GM12892 (cell line): ENCODE measurements around the gene TMEM229B.

Experiments used
- POLR2A ChIP-seq: IDR thresholded peaks from 2 replicates; pipeline ENCODE4 v1.6.1; 2011; ENCODE audit warnings: low read depth, low read length, control low read depth
- POLR2AphosphoS5 ChIP-seq: IDR thresholded peaks from 2 replicates; pipeline ENCODE4 v1.6.1; 2011; ENCODE audit warnings: low read depth, low read length, control low read depth
- TAF1 ChIP-seq: IDR thresholded peaks from 2 replicates; pipeline ENCODE4 v1.6.1; 2011; ENCODE audit warnings: low read depth, mild to moderate bottlenecking, control low read depth, low read length, borderline replicate concordance

DNA sequence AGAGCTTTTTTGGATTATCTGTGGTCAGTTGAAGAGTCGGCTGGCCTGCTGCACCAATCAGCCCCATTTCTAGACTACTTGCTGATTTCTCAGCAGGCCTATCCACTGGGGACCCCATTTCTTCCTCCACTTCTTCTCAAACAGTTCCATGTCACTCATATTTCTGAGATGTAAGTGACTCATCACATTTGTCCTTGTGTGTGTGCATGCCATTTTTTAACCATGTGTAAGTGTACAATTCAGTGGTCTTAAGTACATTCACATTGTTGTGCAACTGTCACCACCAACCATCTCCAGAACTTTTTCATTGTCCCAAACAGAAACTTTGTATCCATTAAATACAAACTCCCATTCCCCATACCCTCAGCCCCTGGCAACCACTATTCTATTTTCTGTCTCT is 14.2 kb downstream of the TMEM229B start:
- TF ChIP-seq POLR2A = no peak
- TF ChIP-seq POLR2AphosphoS5 = no peak
- TF ChIP-seq TAF1 = no peak
